NAMALWA (cell line): ENCODE measurements around the gene GOSR2.

Experiments
- DNase-seq: peaks from one replicate; pipeline ENCODE4 v3.0.0-alpha.2; 2015; ENCODE audit warnings: low spot score

The GOSR2 gene

GRCh38 chr17:46922804-46923635 lies at the start of gene GOSR2:
Gene GOSR2, plus strand, starts transcription at chr17:46923160. Its CDS starts 33 bp downstream, at chr17:46923193.
- peak; percentile 92 for DNase-seq

- peak; percentile 12 for DNase-seq
Observed at GRCh38 chr17:46873941-46874645, 48.9 kb upstream of the GOSR2 start.

GRCh38 chr17:46874906-46875305 lies 48.1 kb upstream of the GOSR2 start:
- no peak for DNase-seq

- DNase-seq, result peak; percentile 28
Observed at GRCh38 chr17:46875849-46876352, 47.1 kb upstream of the GOSR2 start.

GRCh38 chr17:46876353-46876887 lies 46.5 kb upstream of the GOSR2 start:
- DNase-seq, result peak; percentile 62

GRCh38 chr17:46876926-46877325 lies 46.0 kb upstream of the GOSR2 start:
- DNase-seq, result no peak

GRCh38 chr17:46877466-46877865 lies 45.5 kb upstream of the GOSR2 start:
- peak; percentile 12 for DNase-seq

- no peak for DNase-seq
Observed at GRCh38 chr17:46878055-46878454, 44.9 kb upstream of the GOSR2 start.

- DNase-seq, result no peak
Observed at GRCh38 chr17:46879101-46879500, 43.9 kb upstream of the GOSR2 start.

GRCh38 chr17:46881015-46881414 lies 41.9 kb upstream of the GOSR2 start:
- no peak for DNase-seq

GRCh38 chr17:46882666-46883065 lies 40.3 kb upstream of the GOSR2 start:
- DNase-seq, result no peak

GRCh38 chr17:46883871-46884520 lies 39.0 kb upstream of the GOSR2 start:
- no peak for DNase-seq

GRCh38 chr17:46884552-46884951 lies 38.4 kb upstream of the GOSR2 start:
- no peak for DNase-seq

GRCh38 chr17:46885415-46886309 lies 37.3 kb upstream of the GOSR2 start:
- no peak for DNase-seq

- DNase-seq, result no peak
Observed at GRCh38 chr17:46886310-46886663, 36.7 kb upstream of the GOSR2 start.

- no peak for DNase-seq
Observed at GRCh38 chr17:46887717-46888116, 35.2 kb upstream of the GOSR2 start.

GRCh38 chr17:46888727-46889126 lies 34.2 kb upstream of the GOSR2 start:
- no peak for DNase-seq

GRCh38 chr17:46889519-46889918 lies 33.4 kb upstream of the GOSR2 start:
- DNase-seq, result no peak

- DNase-seq, result no peak
Observed at GRCh38 chr17:46889992-46890564, 32.9 kb upstream of the GOSR2 start.

- DNase-seq, result no peak
Observed at GRCh38 chr17:46890638-46891037, 32.3 kb upstream of the GOSR2 start.

GRCh38 chr17:46892192-46892703 lies 30.7 kb upstream of the GOSR2 start:
- DNase-seq, result no peak
